D341Med (cell line): ENCODE data around the gene SEZ6L2.
A peak's percentile ranks its signal among the peaks of the same experiment; 100 is the strongest.
"Not testable (repeated sequence)": the region's sequence is repeated elsewhere in the genome, so short reads cannot be mapped to it uniquely, and the experiment has no call there.

Experiments used
- DNase-seq: peaks from one replicate; pipeline ENCODE4 v3.0.0; 2012; ENCODE audit warnings: low spot score

SEZ6L2 gene

GRCh38 chr16:29899516-29900101 is at the start of gene SEZ6L2:
TSS of gene SEZ6L2 (minus strand) at chr16:29899550. CDS start at chr16:29899019, 531 bp downstream.
- DNase-seq: peak; percentile 92

- DNase-seq: no peak
Measured at GRCh38 chr16:29947897-29948296, 48.5 kb upstream of the SEZ6L2 start.

- DNase-seq: peak; percentile 61
Measured at GRCh38 chr16:29943846-29944799, 44.8 kb upstream of the SEZ6L2 start.

- no peak for DNase-seq
Measured at GRCh38 chr16:29940656-29941055, 41.3 kb upstream of the SEZ6L2 start.

- not testable (repeated sequence) for DNase-seq
Measured at GRCh38 chr16:29931750-29932149, 32.4 kb upstream of the SEZ6L2 start.

- no peak for DNase-seq
Measured at GRCh38 chr16:29927070-29927905, 27.9 kb upstream of the SEZ6L2 start.

- DNase-seq: peak; percentile 39
Measured at GRCh38 chr16:29926711-29927052, 27.3 kb upstream of the SEZ6L2 start.

- DNase-seq: peak; percentile 98
Measured at GRCh38 chr16:29925781-29926710, 26.7 kb upstream of the SEZ6L2 start, which contains the start of gene KCTD13. TSS of gene KCTD13 (minus strand) at chr16:29926226. CDS start at chr16:29926033, 193 bp downstream.

GRCh38 chr16:29925105-29925756 is 25.9 kb upstream of the SEZ6L2 start:
- DNase-seq: peak; percentile 29

GRCh38 chr16:29922986-29923501 is 23.7 kb upstream of the SEZ6L2 start:
- no peak for DNase-seq

GRCh38 chr16:29922326-29922725 is 23.0 kb upstream of the SEZ6L2 start:
- no peak for DNase-seq

GRCh38 chr16:29921034-29921385 is 21.7 kb upstream of the SEZ6L2 start:
- DNase-seq: no peak

GRCh38 chr16:29920288-29921033 is 21.1 kb upstream of the SEZ6L2 start:
- no peak for DNase-seq

GRCh38 chr16:29916979-29917378 is 17.6 kb upstream of the SEZ6L2 start:
- no peak for DNase-seq

- DNase-seq: no peak
Measured at GRCh38 chr16:29915590-29916247, 16.4 kb upstream of the SEZ6L2 start.

- no peak for DNase-seq
Measured at GRCh38 chr16:29913514-29913913, 14.2 kb upstream of the SEZ6L2 start.

GRCh38 chr16:29912087-29912486 is 12.7 kb upstream of the SEZ6L2 start:
- no peak for DNase-seq

GRCh38 chr16:29911676-29912010 is 12.3 kb upstream of the SEZ6L2 start:
- no peak for DNase-seq
